IMR-90 (cell line): Measurements from ENCODE around the gene ARPC1A. TPM values are rescaled to one million over a fixed set of nuclear protein-coding genes. Genes with fewer than 3 reads are reported as not detected.

Experiments used
- BHLHE40 ChIP-seq: fragments of 150-350 bp; IDR thresholded peaks from 2 replicates; pipeline ENCODE4 v1.6.1; 2016; ENCODE audit warnings: mild to moderate bottlenecking, low read depth, low read length
- polyA plus RNA-seq, 3 experiments: library from polyadenylated mRNA; depleted of rRNA; stranded (reverse); fragments of >200 nt; gene quantifications; 2 replicates each; pipeline ENCODE4 v1.2.3, GENCODE V29; 2012; ENCODE audit warnings: low replicate concordance in 1 of 3
- total RNA-seq: library from RNA; depleted of rRNA; stranded (reverse); fragments of >200 nt; gene quantifications from 2 replicates; pipeline ENCODE4 v1.2.3, GENCODE V29; 2012
- TF ChIP-seq, protein P1 (sequence below): fragments of 150-350 bp; IDR thresholded peaks from 2 replicates; pipeline ENCODE4 v1.6.1; 2016; ENCODE audit warnings: low read depth, mild to moderate bottlenecking, low read length, moderate library complexity, borderline replicate concordance

Gene ARPC1A
- total and polyA plus RNA-seq, 2 of the 4 experiments (the other 2 are of a cell fraction) = 253 to 327 TPM

DNA sequence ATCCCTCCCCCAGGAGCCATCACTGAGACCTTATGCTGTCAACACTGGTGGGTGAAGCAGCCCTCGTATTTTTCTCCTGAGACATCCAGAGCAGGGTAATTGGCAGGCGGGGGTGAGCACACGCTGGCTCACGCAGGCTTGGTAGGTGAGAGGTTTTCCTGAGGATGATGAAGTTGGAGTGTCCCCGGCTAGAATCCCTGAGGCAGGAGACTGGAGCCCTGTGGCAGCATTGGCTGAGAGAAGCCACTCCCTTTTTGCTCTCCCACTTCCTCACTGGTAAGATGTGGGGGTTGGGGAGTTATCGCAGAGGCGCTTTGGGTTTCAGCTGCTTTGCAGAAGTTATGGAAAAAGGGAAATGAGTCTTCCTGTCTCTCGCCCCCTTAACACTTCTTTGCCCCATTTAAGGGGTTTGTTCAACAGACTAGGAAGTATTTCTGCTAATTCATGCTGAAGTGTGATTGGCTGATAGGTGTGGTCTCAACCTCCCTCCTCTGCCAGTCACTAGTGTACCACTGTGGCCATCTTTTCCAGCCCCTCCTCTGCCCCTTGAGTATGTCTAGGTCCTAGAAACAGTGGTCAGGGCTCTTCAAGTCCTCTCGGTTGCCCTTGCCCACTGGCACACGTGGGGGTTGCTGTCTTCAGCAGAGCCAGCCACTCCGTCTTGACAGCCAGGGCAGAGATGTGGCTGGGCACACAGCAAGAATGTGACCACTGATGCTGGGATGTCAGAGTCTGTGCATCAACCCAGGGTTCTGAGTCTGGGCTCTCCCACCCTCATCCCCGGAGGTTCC lies 54.5 kb downstream of the ARPC1A start (continued):
- TF ChIP-seq, protein P1, sequence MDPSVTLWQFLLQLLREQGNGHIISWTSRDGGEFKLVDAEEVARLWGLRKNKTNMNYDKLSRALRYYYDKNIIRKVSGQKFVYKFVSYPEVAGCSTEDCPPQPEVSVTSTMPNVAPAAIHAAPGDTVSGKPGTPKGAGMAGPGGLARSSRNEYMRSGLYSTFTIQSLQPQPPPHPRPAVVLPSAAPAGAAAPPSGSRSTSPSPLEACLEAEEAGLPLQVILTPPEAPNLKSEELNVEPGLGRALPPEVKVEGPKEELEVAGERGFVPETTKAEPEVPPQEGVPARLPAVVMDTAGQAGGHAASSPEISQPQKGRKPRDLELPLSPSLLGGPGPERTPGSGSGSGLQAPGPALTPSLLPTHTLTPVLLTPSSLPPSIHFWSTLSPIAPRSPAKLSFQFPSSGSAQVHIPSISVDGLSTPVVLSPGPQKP = no peak
- no peak for TF ChIP-seq BHLHE40
